NK-92 treated with Interleukin-12 subunit alpha and Interleukin-12 subunit beta, amount 100 ng/mL, for 24 hours (cell line): Measurements from ENCODE around the gene DCTPP1.

Source experiments
- DNase-seq: peaks from one replicate; lab custom pipeline; 2025; lab: John Stamatoyannopoulos, UW

DCTPP1 gene

DNA sequence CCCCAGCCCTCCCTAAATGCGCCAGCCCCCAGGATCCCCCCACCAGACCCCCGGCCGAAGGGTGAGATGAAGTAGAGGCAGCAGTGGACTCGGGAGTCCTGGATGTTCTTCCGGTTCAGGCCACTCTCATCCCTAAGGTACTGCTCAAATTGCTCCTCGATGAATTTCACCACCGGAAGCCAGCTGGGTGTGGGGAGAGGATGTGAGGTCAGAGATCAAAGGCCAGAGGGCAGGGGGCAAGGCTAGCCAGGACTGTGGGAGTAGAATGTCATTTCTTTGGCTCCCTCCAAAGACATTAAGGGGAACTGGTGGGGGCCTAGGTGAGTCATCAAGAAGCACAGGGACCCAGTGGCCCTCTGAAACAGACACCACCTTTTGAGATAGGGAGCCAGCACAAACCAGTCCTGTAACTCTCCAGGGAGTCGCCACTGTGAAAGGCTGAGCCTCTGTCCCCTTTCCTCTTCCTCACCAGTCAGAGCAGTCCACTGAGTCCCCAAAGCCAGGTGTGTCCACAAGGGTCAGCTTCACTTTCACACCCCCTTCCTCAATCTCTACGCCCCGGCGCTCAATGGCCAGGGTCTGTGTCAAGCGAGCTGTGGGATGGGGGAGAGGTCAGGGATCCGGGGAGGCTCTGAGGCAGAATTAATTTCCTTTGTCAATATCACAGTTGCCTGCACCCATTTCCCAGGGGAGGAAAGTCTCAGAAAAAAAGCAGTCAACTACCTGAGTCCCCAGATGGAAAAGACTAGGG lies 48.4 kb downstream of the DCTPP1 start:
- DNase-seq = peak; percentile 73

DNA sequence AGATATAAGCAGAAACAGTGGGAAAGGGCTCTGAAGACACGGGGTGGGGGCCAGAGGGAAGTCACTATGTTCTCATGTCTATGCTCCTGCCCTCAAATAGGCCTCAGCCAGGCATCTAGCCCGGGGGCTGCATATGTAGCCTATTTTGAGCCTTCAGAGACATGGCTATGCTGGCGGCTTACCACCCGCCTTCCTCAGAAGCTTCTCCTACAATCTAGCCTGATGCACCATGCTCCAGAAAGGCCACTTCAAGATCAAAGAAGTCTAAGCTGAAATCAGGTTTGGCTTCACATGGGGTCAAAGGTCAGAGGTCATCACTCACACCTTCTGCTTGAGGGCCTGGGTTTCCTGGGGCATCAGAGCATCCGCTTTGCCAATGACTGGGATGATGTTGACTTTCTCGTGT lies 49.0 kb downstream of the DCTPP1 start:
- no peak for DNase-seq

DNA sequence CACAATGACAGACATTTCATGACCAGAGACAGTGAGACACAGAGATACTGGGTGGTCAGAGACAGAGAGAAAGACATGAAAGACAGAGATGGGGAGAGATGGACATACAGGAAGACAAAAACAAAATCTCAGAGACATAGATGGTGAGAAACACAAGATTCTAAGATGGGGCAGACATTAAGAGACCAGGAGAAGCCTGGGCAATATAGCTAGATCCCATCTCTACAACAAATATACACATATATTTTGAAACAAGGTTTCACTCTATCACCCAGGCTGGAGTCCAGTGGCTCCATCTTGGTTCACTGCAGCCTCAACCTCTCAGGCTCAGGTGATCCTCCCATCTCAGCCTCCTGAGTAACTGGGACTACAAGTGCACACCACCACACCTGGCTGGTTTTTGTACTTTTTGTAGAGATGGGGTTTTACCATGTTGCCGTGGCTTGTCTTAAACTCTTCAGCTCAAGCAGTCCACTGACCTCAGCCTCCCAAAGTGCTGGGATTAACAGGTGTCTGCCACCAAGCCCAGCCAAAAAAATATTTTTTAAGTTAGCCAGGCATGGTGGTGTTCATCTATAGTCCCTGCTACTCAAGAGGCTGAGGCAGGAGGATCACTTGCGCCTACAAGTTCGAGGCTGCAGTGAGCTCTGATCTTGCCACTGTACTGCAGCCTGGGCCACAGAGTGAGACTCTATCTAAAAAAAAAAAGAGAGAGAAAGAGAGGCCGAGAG lies 49.6 kb downstream of the DCTPP1 start:
- no peak for DNase-seq

DNA sequence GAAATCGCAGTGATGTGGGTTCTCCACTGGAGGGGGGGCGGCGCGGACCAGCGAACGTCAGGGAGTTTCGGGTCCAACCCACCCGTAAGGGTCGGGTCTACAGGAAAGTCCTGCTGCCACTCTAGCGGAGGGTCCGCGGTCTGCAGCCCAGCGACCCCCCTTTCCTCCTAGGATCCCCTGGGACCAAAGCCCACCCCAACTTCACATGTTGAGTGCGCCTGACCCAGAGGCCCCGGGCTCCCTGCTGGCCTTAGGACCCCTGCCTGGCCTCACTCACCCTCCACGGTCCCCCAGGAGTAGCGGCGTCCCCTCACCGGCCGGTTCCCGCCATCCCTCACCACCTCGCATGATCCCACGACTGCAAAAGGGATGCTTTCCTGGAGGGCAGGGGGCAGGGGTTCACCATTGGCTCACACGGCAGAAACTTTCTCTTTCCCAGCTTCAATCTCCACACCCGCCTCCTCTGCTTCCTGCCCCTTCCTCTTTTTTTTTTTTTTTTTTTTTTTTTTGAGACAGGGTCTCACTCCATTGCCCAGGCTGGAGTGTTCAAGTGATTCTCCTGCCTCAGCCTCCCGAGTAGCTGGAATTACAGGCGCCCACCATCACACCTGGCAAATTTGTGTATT lies 50.6 kb downstream of the DCTPP1 start:
- DNase-seq = no peak

DNA sequence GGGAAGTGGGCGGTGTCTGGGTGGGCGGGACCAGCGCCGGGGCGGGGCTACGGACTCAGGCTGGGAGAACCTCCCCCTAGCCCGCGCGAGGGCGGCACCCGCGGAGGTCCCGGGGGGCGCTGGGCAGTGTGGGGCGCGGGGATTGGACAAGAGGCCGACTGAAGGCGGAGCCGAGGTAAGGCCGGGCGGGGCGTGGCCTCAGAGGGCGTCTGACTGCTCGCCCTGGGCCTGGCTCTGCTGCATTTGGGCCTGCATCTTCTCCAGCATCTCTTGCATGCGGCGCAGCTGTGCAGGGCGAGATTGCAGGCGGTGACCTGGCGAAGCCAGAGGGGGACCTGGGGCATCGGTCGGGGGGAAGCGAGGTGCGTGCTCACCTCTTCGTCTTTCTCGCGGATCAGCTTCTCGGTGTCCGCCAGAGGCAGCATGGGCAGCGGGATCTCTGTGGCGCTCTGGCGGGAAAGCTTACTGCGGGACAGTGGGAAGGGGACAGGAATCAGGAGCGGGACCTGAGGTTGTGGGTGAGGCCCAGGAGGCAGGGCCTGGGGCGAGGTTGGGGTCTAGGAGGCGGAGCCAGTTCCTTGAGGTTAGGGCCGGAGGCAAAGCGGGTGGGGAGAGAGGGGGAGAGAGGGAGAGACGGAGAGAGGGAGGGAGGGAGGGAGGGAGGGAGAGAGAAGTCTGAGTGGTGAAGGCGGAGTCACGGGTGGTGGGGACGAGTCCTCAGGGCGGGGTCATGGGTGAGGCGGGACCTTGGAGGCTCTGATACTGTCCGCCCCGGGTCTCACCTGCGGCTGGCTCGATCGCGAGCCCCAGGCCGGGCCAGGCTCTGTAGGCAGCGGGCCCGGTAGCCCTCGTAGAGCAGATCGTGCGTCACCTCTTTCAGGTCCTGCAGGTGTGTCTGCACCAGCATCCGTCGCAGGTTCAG lies 51.3 kb downstream of the DCTPP1 start:
- DNase-seq = peak; percentile 98

DNA sequence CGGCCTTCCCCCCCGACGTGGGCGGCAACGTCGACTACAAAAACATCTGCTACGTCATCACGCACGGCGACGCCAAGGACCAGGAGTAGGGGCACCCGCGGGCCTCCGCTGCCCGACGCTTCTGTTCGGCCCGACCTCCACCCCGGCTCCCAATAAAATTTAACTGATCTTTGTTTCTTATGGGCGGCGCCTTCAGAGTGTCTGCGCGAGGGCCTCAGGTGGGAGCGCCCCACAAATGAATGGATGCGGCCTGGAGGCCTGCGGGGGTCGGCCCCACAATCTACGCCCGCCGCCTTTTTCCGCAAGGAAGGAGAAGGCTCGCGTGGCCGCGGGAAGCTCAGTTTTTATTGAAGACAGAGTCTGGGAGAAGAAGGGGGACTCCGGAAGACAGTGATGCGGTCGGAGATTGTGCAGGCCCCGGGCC lies 52.0 kb downstream of the DCTPP1 start:
- peak; percentile 80 for DNase-seq

DNA sequence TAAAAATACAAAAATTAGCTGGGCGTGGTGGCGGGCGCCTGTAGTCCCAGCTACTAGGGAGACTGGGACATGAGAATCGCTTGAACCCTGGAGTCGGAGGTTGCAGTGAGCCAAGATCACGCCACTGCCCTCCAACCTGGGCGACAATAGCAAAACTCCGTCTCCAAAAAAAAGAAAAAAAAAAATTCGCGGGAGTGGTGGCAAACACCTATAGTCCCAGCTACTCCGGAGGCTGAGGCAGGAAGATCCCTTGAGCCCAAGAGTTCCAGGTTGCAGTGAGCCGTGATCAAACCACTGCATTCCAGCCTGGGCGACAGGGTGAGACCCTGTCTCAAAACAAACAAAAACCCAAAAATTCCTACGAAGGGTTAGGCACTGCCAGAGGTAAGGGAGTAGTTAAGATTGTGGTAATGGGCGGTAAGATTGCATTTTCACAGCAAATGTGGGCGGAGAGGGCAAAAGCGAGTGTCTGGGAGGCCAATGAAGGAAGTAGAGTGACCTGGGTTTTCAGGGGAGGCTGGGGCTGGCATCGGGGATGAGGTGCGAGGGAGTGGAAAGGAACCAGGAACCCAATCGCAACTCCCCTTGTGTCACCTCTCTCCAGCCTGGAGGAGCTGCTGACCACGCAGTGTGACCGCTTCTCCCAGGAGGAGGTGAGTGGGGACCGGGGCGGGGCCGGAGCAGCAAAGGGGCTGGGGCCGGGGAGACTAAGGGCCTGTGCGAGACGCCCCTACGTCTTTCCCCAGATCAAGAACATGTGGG lies 52.6 kb downstream of the DCTPP1 start:
- DNase-seq = no peak

DNA sequence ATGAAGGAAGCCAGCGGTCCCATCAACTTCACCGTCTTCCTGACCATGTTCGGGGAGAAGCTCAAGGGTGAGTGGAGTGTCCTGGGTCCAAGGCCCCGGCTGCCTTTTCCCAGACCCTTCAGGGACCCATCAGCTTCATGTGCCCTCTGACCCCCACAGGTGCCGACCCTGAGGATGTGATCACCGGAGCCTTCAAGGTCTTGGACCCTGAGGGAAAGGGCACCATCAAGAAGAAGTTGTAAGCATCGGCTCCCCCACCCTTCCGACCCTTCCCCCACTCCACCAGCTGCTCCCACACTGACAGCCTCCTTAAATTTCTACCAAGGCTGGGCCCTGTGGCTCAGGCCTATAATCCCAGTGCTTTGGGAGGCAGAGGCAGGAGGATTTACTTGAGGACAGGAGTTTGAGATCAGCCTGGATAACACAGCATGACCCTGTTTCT lies 53.3 kb downstream of the DCTPP1 start:
- DNase-seq = no peak

DNA sequence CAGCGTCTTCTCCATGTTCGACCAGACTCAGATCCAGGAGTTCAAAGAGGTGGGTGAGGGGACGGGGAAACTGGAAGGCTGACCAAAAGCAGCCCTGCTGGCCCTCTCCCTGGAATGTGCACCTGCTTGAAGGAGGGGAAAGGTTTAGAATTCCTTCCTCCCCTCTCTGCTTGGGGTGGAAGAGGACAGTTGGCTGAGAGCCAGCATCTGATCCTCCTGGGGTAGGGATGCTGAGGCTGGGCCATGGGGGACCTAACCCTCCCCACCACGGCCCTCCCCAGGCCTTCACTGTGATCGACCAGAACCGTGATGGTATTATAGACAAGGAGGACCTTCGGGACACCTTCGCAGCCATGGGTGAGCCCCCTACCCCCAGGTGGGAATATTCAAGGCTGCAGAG lies 54.0 kb downstream of the DCTPP1 start:
- no peak for DNase-seq

DNA sequence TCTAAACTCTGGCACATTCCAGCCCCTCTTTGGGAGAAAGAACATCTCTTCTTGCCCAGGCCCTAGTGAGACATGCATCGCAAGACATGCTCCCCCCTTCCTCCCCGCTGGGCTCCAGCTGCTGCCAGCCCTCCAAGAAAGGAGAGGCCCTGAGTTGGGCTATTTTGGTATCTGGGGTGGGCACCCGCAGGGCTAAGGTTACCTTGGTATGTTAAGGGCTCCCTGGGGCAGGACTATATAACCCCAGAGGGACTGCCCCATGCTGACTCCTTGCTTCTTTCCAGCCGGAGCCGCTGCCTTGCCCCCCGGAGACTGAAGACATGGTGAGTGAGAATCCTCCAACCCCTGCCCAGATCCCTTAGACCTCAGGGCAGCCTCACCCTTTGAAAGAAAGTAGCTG lies 55.3 kb downstream of the DCTPP1 start, which contains the start of gene MYL11:
TSS of gene MYL11 (plus strand) at position 265 of the 400 bp plus-strand sequence. CDS start at position 321, 56 bp downstream.
- DNase-seq = no peak
